WTC11 (cell line): ENCODE results near the gene KCTD11. TPM values are rescaled to one million over a fixed set of nuclear protein-coding genes. Genes with fewer than 3 reads are reported as not detected.

Experiments
- ATAC-seq: fragments of 200-7000 bp; cut with Tn5 transposase; 2 replicates; pipeline ENCODE4 v1.10.0; 2021; ENCODE audit warnings: mild to moderate bottlenecking, moderate library complexity
- CTCF ChIA-PET: fragments of 300-600 bp; sonication (Branson Sonifier 250); formaldehyde crosslinking; loops from one replicate; lab custom pipeline; 2021; ENCODE audit warnings: antibody characterized with exemption; lab: Charles Lee
- POLR2A ChIA-PET: fragments of 350-600 bp; sonication (Branson Sonifier 250); formaldehyde crosslinking; loops from one replicate; lab custom pipeline; 2021; ENCODE audit warnings: antibody characterized with exemption; lab: Charles Lee
- DNase-seq: peaks from one replicate; pipeline ENCODE4 v3.0.0; 2021; ENCODE audit warnings: low spot score
- H3K27ac Mint-ChIP-seq: 2 replicates; pipeline ENCODE4 v1.8.0; 2021; ENCODE audit warnings: mixed read lengths
- H3K27me3 Mint-ChIP-seq: 2 replicates; pipeline ENCODE4 v1.8.0; 2021; ENCODE audit warnings: low read depth, mild to moderate bottlenecking, moderate library complexity, mixed read lengths
- H3K36me3 Mint-ChIP-seq: 2 replicates; pipeline ENCODE4 v1.8.0; 2021; ENCODE audit warnings: mixed read lengths
- H3K4me1 Mint-ChIP-seq: 2 replicates; pipeline ENCODE4 v1.8.0; 2022; ENCODE audit warnings: mixed read lengths
- H3K4me3 Mint-ChIP-seq: 2 replicates; pipeline ENCODE4 v1.8.0; 2021; ENCODE audit warnings: mild to moderate bottlenecking, moderate library complexity, mixed read lengths
- H3K9me3 Mint-ChIP-seq: 2 replicates; pipeline ENCODE4 v1.8.0; 2021; ENCODE audit warnings: mixed read lengths
- CREB1 ChIP-seq: sonication (generic); formaldehyde crosslinking; IDR thresholded peaks from 2 replicates; pipeline ENCODE4 v1.8.0; 2023; ENCODE audit warnings: mild to moderate bottlenecking, missing genetic modification reagents
- ETV6 ChIP-seq: sonication (generic); formaldehyde crosslinking; IDR thresholded peaks from 2 replicates; pipeline ENCODE4 v1.8.1; 2022; ENCODE audit warnings: mild to moderate bottlenecking, missing genetic modification reagents
- FOXP1 ChIP-seq: sonication (generic); formaldehyde crosslinking; IDR thresholded peaks from 2 replicates; pipeline ENCODE4 v1.8.0; 2022; ENCODE audit warnings: missing genetic modification reagents, mild to moderate bottlenecking, moderate library complexity, borderline replicate concordance
- GTF2I ChIP-seq: fragments of 250-450 bp; sonication (Bioruptor Pico); conservative IDR thresholded peaks from 2 replicates; pipeline ENCODE4 v1.4.0; 2021; ENCODE audit warnings: mild to moderate bottlenecking
- JUN ChIP-seq: sonication (generic); formaldehyde crosslinking; IDR thresholded peaks from 2 replicates; pipeline ENCODE4 v1.8.0; 2023; ENCODE audit warnings: mild to moderate bottlenecking, missing genetic modification reagents
- NFATC4 ChIP-seq: fragments of 250-450 bp; sonication (Bioruptor Pico); IDR thresholded peaks from 2 replicates; pipeline ENCODE4 v1.9.0; 2021; ENCODE audit warnings: mild to moderate bottlenecking
- NR1H2 ChIP-seq: sonication (generic); formaldehyde crosslinking; IDR thresholded peaks from 2 replicates; pipeline ENCODE4 v1.9.0; 2021; ENCODE audit warnings: mild to moderate bottlenecking, moderate library complexity, missing genetic modification reagents
- NR2C2 ChIP-seq: sonication (generic); formaldehyde crosslinking; IDR thresholded peaks from 2 replicates; pipeline ENCODE4 v1.8.0; 2022; ENCODE audit warnings: mild to moderate bottlenecking, missing genetic modification reagents
- TP53 ChIP-seq: sonication (generic); formaldehyde crosslinking; IDR thresholded peaks from 2 replicates; pipeline ENCODE4 v1.8.1; 2023; ENCODE audit warnings: mild to moderate bottlenecking, missing genetic modification reagents
- ZNF423 ChIP-seq: fragments of 250-450 bp; sonication (Bioruptor Pico); IDR thresholded peaks from 2 replicates; pipeline ENCODE4 v2.1.2; 2022; ENCODE audit warnings: mild to moderate bottlenecking, moderate library complexity
- ZNF671 ChIP-seq: fragments of 250-450 bp; sonication (Bioruptor Pico); IDR thresholded peaks from 2 replicates; pipeline ENCODE4 v1.8.0; 2021; ENCODE audit warnings: mild to moderate bottlenecking
- total RNA-seq: library from RNA; stranded (reverse); gene quantifications from 3 replicates; pipeline ENCODE4 v1.2.3, GENCODE V29; 2021
- TF ChIP-seq, protein P1 (sequence below): sonication (generic); formaldehyde crosslinking; IDR thresholded peaks from 2 replicates; pipeline ENCODE4 v1.8.0; 2023; ENCODE audit warnings: missing genetic modification reagents, mild to moderate bottlenecking, borderline replicate concordance
- TF ChIP-seq, protein P2 (sequence below): sonication (generic); formaldehyde crosslinking; IDR thresholded peaks from 2 replicates; pipeline ENCODE4 v1.8.1; 2022; ENCODE audit warnings: missing genetic modification reagents, borderline replicate concordance
- TF ChIP-seq, protein P3 (sequence below): sonication (generic); formaldehyde crosslinking; IDR thresholded peaks from 2 replicates; pipeline ENCODE4 v1.8.1; 2022; ENCODE audit warnings: low read depth, mild to moderate bottlenecking, moderate library complexity, missing genetic modification reagents, borderline replicate concordance
- TF ChIP-seq, protein P4 (sequence below): sonication (generic); formaldehyde crosslinking; IDR thresholded peaks from 2 replicates; pipeline ENCODE4 v1.8.1; 2023; ENCODE audit warnings: mild to moderate bottlenecking, missing genetic modification reagents, moderate library complexity

The KCTD11 gene
- total RNA-seq, 1 experiment from 2014 or later: 8.1 TPM

DNA sequence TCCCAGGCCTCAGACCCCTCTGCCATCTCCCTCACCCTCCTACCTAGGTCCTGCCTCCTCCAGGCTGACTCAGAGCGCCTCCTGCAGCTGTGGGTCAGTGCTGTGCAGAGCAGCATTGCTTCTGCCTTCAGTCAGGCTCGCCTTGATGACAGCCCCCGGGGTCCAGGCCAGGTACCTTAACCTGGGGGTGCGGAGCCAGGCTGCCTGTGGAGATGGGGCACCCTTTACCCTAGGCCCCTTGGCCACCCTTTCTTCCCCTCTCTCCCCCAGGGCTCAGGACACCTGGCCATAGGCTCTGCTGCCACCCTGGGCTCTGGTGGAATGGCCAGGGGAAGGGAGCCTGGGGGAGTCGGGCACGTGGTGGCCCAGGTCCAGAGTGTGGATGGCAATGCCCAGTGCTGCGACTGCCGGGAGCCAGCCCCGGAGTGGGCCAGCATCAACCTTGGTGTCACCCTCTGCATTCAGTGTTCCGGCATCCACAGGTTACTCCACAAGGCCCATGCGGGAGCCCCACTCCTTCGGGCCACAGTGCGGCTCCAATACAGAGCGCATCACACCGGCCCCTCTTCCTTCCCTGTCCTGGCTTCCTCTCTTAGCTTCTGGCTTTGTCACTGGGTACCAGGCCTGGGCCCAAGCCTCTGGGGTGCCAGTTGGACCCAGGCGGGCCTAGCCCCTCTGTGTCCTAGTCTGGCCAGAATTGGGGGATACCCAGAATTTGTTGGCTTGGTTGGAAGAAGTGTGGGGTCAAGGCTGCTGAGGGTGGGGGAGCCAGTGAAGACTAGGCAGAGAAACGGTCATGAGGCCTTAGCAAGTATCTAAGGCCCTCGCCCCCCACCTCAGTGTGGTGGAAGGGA, 5.0 kb upstream of the KCTD11 start:
- ChIA-PET CTCF (interaction anchor here (1.1 to 2.6 kb wide), 3 partner anchors 9 to 10 kb away, joined by 4 to 7 read pairs (median 6); partner anchors contain the start of gene ACAP1), POLR2A (no interaction called here)
- DNase-seq (no peak), ATAC-seq (no peak)
- H3K27me3 Mint-ChIP-seq: peaks cover 6% of the 10 kb centered on the region; the same call in 1 of the 2 replicates
- H3K36me3 Mint-ChIP-seq: no peaks in the 10 kb centered on the region
- no peak for TF ChIP-seq ZNF671 (CRISPR knock-in tag)
- TF ChIP-seq NR1H2 (CRISPR knock-in tag): no peak
- TF ChIP-seq, protein P1, sequence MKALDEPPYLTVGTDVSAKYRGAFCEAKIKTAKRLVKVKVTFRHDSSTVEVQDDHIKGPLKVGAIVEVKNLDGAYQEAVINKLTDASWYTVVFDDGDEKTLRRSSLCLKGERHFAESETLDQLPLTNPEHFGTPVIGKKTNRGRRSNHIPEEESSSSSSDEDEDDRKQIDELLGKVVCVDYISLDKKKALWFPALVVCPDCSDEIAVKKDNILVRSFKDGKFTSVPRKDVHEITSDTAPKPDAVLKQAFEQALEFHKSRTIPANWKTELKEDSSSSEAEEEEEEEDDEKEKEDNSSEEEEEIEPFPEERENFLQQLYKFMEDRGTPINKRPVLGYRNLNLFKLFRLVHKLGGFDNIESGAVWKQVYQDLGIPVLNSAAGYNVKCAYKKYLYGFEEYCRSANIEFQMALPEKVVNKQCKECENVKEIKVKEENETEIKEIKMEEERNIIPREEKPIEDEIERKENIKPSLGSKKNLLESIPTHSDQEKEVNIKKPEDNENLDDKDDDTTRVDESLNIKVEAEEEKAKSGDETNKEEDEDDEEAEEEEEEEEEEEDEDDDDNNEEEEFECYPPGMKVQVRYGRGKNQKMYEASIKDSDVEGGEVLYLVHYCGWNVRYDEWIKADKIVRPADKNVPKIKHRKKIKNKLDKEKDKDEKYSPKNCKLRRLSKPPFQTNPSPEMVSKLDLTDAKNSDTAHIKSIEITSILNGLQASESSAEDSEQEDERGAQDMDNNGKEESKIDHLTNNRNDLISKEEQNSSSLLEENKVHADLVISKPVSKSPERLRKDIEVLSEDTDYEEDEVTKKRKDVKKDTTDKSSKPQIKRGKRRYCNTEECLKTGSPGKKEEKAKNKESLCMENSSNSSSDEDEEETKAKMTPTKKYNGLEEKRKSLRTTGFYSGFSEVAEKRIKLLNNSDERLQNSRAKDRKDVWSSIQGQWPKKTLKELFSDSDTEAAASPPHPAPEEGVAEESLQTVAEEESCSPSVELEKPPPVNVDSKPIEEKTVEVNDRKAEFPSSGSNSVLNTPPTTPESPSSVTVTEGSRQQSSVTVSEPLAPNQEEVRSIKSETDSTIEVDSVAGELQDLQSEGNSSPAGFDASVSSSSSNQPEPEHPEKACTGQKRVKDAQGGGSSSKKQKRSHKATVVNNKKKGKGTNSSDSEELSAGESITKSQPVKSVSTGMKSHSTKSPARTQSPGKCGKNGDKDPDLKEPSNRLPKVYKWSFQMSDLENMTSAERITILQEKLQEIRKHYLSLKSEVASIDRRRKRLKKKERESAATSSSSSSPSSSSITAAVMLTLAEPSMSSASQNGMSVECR (CRISPR knock-in tag): no peak
- TF ChIP-seq TP53 (CRISPR knock-in tag): no peak
- TF ChIP-seq, protein P2, sequence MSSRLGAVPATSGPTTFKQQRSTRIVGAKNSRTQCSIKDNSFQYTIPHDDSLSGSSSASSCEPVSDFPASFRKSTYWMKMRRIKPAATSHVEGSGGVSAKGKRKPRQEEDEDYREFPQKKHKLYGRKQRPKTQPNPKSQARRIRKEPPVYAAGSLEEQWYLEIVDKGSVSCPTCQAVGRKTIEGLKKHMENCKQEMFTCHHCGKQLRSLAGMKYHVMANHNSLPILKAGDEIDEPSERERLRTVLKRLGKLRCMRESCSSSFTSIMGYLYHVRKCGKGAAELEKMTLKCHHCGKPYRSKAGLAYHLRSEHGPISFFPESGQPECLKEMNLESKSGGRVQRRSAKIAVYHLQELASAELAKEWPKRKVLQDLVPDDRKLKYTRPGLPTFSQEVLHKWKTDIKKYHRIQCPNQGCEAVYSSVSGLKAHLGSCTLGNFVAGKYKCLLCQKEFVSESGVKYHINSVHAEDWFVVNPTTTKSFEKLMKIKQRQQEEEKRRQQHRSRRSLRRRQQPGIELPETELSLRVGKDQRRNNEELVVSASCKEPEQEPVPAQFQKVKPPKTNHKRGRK (CRISPR knock-in tag): no peak
- TF ChIP-seq, protein P3, sequence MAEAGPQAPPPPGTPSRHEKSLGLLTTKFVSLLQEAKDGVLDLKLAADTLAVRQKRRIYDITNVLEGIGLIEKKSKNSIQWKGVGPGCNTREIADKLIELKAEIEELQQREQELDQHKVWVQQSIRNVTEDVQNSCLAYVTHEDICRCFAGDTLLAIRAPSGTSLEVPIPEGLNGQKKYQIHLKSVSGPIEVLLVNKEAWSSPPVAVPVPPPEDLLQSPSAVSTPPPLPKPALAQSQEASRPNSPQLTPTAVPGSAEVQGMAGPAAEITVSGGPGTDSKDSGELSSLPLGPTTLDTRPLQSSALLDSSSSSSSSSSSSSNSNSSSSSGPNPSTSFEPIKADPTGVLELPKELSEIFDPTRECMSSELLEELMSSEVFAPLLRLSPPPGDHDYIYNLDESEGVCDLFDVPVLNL: no peak
- TF ChIP-seq CREB1 (CRISPR knock-in tag): no peak
- TF ChIP-seq NR2C2 (CRISPR knock-in tag): no peak
- TF ChIP-seq FOXP1 (CRISPR knock-in tag): no peak
- no peak for TF ChIP-seq ETV6
- peaks cover 11% of the 10 kb centered on the region for H3K4me1 Mint-ChIP-seq
- no peaks in the 10 kb centered on the region for H3K9me3 Mint-ChIP-seq
- no peak overlapping the region for H3K4me3 Mint-ChIP-seq
- H3K27ac Mint-ChIP-seq: no peak overlapping the region

DNA sequence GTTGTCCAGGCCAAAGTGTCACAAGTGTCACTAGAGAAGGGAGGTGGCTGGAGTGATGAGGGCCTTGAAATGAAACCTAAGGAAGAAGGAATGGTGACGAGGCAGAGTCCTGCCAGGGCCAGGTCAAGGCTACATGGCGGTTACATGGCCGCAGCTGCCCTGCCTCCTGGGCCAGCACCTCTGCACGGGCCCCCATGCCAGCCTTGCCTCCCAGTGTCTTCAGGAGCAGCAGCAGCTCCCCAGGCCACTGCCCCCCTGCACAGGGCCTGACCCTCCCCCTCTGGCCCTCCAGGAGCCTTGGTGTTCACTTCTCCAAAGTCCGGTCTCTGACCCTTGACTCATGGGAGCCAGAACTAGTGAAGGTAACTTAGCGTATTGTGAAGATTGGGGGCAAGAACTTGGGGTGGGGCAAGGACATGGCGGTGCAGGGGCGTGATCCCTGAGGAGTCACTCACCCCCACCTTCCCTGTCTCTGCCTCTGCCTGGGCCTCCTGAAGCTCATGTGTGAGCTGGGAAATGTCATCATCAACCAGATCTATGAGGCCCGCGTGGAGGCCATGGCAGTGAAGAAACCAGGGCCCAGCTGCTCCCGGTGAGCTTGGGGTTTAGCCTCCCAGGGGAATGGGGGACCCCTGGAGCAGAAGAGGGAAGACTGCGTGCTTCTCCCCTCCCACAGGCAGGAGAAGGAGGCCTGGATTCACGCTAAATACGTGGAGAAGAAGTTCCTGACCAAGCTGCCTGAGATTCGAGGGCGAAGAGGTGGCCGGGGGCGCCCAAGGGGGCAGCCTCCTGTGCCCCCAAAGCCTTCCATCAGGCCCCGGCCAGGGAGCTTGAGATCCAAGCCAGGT, 4.1 kb upstream of the KCTD11 start:
- CTCF ChIA-PET: interaction anchor here (1.1 kb wide), 1 partner anchor 11 kb away, joined by 4 read pairs; the partner anchor contains the start of gene ACAP1
- POLR2A ChIA-PET: interaction anchor here (1.1 to 4.5 kb wide), 4 partner anchors 11 to 66 kb away, joined by 3 to 22 read pairs (median 3); partner anchors contain the start of genes ACAP1, NEURL4 and SLC2A4
- no peak overlapping the region for H3K4me3 Mint-ChIP-seq
- H3K27ac Mint-ChIP-seq: no peak overlapping the region
- peaks cover 6% of the 10 kb centered on the region for H3K27me3 Mint-ChIP-seq
- H3K9me3 Mint-ChIP-seq: no peaks in the 10 kb centered on the region
- TF ChIP-seq JUN (CRISPR knock-in tag) (no peak), NFATC4 (CRISPR knock-in tag) (no peak), GTF2I (no peak), ZNF423 (no peak)
- TF ChIP-seq, protein P4, sequence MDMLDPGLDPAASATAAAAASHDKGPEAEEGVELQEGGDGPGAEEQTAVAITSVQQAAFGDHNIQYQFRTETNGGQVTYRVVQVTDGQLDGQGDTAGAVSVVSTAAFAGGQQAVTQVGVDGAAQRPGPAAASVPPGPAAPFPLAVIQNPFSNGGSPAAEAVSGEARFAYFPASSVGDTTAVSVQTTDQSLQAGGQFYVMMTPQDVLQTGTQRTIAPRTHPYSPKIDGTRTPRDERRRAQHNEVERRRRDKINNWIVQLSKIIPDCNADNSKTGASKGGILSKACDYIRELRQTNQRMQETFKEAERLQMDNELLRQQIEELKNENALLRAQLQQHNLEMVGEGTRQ (CRISPR knock-in tag): no peak
- no peak for ATAC-seq
- DNase-seq: no peak
- no peaks in the 10 kb centered on the region for H3K36me3 Mint-ChIP-seq
- peaks cover 17% of the 10 kb centered on the region for H3K4me1 Mint-ChIP-seq
